Smooth muscle cell (in vitro differentiated cells): ENCODE measurements around the gene OR10A6. TPM values are rescaled to one million over a fixed set of nuclear protein-coding genes. Genes with fewer than 3 reads are reported as not detected.

Experiments
- DNase-seq: peaks from one replicate; lab custom pipeline; 2025; ENCODE audit not compliant: unreplicated experiment; lab: John Stamatoyannopoulos, UW
- H2AFZ ChIP-seq: fragments of 200-600 bp; sonication (generic); 2 replicates; pipeline ENCODE4 v1.6.0; 2016; ENCODE audit warnings: antibody characterized with exemption, low read depth, mild to moderate bottlenecking
- H3F3A ChIP-seq: fragments of 200-600 bp; sonication (generic); 2 replicates; pipeline ENCODE4 v1.6.0; 2017; ENCODE audit warnings: antibody characterized with exemption, low read depth
- H3K27ac ChIP-seq: fragments of 200-600 bp; sonication (generic); 2 replicates; pipeline ENCODE4 v1.5.1; 2016; ENCODE audit warnings: low read depth, mild to moderate bottlenecking
- H3K27me3 ChIP-seq: fragments of 200-600 bp; sonication (generic); 2 replicates; pipeline ENCODE4 v1.6.1; 2016; ENCODE audit warnings: low read depth, mild to moderate bottlenecking
- H3K36me3 ChIP-seq: fragments of 200-600 bp; sonication (generic); 2 replicates; pipeline ENCODE4 v1.5.1; 2016; ENCODE audit warnings: low read depth
- H3K4me1 ChIP-seq: fragments of 200-600 bp; sonication (generic); 2 replicates; pipeline ENCODE4 v1.5.1; 2016; ENCODE audit warnings: low read depth
- H3K4me2 ChIP-seq: fragments of 200-600 bp; sonication (generic); 2 replicates; pipeline ENCODE4 v1.6.0; 2016; ENCODE audit warnings: mild to moderate bottlenecking
- H3K4me3 ChIP-seq: fragments of 200-600 bp; sonication (generic); 2 replicates; pipeline ENCODE4 v1.5.1; 2016; ENCODE audit warnings: mild to moderate bottlenecking
- H3K79me2 ChIP-seq: fragments of 200-600 bp; sonication (generic); 2 replicates; pipeline ENCODE4 v1.6.0; 2016; ENCODE audit warnings: low read depth, mild to moderate bottlenecking
- H3K9ac ChIP-seq: fragments of 200-600 bp; sonication (generic); 2 replicates; pipeline ENCODE4 v1.6.0; 2016; ENCODE audit warnings: low read depth
- H3K9me3 ChIP-seq: fragments of 200-600 bp; sonication (generic); replicated peaks from 2 replicates; pipeline ENCODE4 v1.5.1; 2016; ENCODE audit warnings: low read depth
- H4K20me1 ChIP-seq: fragments of 200-600 bp; sonication (generic); 2 replicates; pipeline ENCODE4 v1.6.0; 2016; ENCODE audit warnings: low read depth
- WGBS: methylation state at CpG from one replicate; pipeline ENCODE4 v1.1.7; 2016; ENCODE audit warnings: low lambda C conversion rate; 5-methylcytosine and 5-hydroxymethylcytosine counted together
- polyA plus RNA-seq: library from polyadenylated mRNA; unstranded; fragments of >200 nt; fragmentation: Nextera tagmentation; extraction: Ambion mirVana; gene quantifications from 2 replicates; pipeline ENCODE4 v1.2.1, GENCODE V29; 2016
- total RNA-seq: library from RNA; depleted of rRNA; stranded (reverse); fragments of >200 nt; gene quantifications from 2 replicates; pipeline ENCODE4 v1.2.3, GENCODE V29; 2014
- TF ChIP-seq, protein P1 (sequence below): fragments of 200-600 bp; sonication (generic); IDR thresholded peaks from 2 replicates; pipeline ENCODE4 v1.5.1; 2017; ENCODE audit warnings: borderline replicate concordance, mild to moderate bottlenecking, antibody characterized with exemption; ENCODE audit not compliant: insufficient read depth, poor library complexity, severe bottlenecking

The OR10A6 gene
- total and polyA plus RNA-seq, 2 experiments from 2014 or later: 0.31 TPM; not detected in 1

GRCh38 chr11:7900686-7901085 is 30.4 kb downstream of the OR10A6 start:
- Histone ChIP-seq H3K4me3 (no peak overlapping the region), H3K9ac (no peak overlapping the region), H3K9me3 (no peaks in the 10 kb centered on the region), H2AFZ (no peak overlapping the region), H3K4me1 (peaks cover 9% of the 10 kb centered on the region), H3K79me2 (no peaks in the 10 kb centered on the region), H3K4me2 (no peak overlapping the region), H4K20me1 (no peaks in the 10 kb centered on the region), H3F3A (no peaks in the 10 kb centered on the region), H3K36me3 (no peaks in the 10 kb centered on the region), H3K27me3 (no peaks in the 10 kb centered on the region), H3K27ac (peak overlapping the region; percentile 10)
- no peak for DNase-seq
- TF ChIP-seq, protein P1, sequence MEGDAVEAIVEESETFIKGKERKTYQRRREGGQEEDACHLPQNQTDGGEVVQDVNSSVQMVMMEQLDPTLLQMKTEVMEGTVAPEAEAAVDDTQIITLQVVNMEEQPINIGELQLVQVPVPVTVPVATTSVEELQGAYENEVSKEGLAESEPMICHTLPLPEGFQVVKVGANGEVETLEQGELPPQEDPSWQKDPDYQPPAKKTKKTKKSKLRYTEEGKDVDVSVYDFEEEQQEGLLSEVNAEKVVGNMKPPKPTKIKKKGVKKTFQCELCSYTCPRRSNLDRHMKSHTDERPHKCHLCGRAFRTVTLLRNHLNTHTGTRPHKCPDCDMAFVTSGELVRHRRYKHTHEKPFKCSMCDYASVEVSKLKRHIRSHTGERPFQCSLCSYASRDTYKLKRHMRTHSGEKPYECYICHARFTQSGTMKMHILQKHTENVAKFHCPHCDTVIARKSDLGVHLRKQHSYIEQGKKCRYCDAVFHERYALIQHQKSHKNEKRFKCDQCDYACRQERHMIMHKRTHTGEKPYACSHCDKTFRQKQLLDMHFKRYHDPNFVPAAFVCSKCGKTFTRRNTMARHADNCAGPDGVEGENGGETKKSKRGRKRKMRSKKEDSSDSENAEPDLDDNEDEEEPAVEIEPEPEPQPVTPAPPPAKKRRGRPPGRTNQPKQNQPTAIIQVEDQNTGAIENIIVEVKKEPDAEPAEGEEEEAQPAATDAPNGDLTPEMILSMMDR: no peak
- WGBS: 92% methylated on average over 4 of the region's 4 CpGs

- no peaks in the 10 kb centered on the region for H3K79me2 ChIP-seq
- no peak overlapping the region for H3K4me3 ChIP-seq
- no peaks in the 10 kb centered on the region for H4K20me1 ChIP-seq
- 47% methylated on average over 4 of the region's 4 CpGs for WGBS
- H3K4me2 ChIP-seq: no peak overlapping the region
- TF ChIP-seq, protein P1: no peak
- H3K27ac ChIP-seq: no peak overlapping the region
- H2AFZ ChIP-seq: no peak overlapping the region
- no peaks in the 10 kb centered on the region for H3F3A ChIP-seq
- no peaks in the 10 kb centered on the region for H3K9me3 ChIP-seq
- H3K9ac ChIP-seq: no peak overlapping the region
- H3K36me3 ChIP-seq: no peaks in the 10 kb centered on the region
- DNase-seq: no peak
- no peaks in the 10 kb centered on the region for H3K27me3 ChIP-seq
- peaks cover 1% of the 10 kb centered on the region for H3K4me1 ChIP-seq
Observed at GRCh38 chr11:7899418-7899817, 31.6 kb downstream of the OR10A6 start.

- H3K79me2 ChIP-seq: no peaks in the 10 kb centered on the region
Observed at GRCh38 chr11:7898666-7899283, 32.3 kb downstream of the OR10A6 start.

More at GRCh38 chr11:7898666-7899283, 32.3 kb downstream of the OR10A6 start:
- H3K9me3 ChIP-seq: no peaks in the 10 kb centered on the region
- no peaks in the 10 kb centered on the region for H3F3A ChIP-seq
- H3K4me3 ChIP-seq: no peak overlapping the region
- H3K36me3 ChIP-seq: no peaks in the 10 kb centered on the region
- 53% methylated on average over 5 of the region's 5 CpGs for WGBS
- no peaks in the 10 kb centered on the region for H4K20me1 ChIP-seq
- H3K4me1 ChIP-seq: no peaks in the 10 kb centered on the region
- TF ChIP-seq, protein P1: no peak
- no peak overlapping the region for H3K9ac ChIP-seq
- no peak overlapping the region for H3K4me2 ChIP-seq
- no peaks in the 10 kb centered on the region for H3K27me3 ChIP-seq
- no peak for DNase-seq
- H2AFZ ChIP-seq: no peak overlapping the region
- H3K27ac ChIP-seq: no peak overlapping the region
